Glomerular visceral epithelial cell (primary cell): ENCODE results near the gene MIA.
"Not testable (repeated sequence)": the region's sequence is repeated elsewhere in the genome, so short reads cannot be mapped to it uniquely, and the experiment has no call there.

ENCODE experiments used
- DNase-seq: peaks from one replicate; pipeline ENCODE4 v3.0.0-alpha.2; 2016; ENCODE audit errors: extremely low spot score

MIA gene

GRCh38 chr19:40774916-40775631, at the start of gene MIA:
TSS of gene MIA (plus strand) at chr19:40775521. CDS start at chr19:40775543, 22 bp downstream.
- no peak for DNase-seq

- DNase-seq: no peak
Observed at GRCh38 chr19:40726279-40726678, 49.0 kb upstream of the MIA start.

- DNase-seq: not testable (repeated sequence)
Observed at GRCh38 chr19:40730065-40730464, 45.3 kb upstream of the MIA start.

- DNase-seq: not testable (repeated sequence)
Observed at GRCh38 chr19:40732304-40732703, 43.0 kb upstream of the MIA start.

DNA sequence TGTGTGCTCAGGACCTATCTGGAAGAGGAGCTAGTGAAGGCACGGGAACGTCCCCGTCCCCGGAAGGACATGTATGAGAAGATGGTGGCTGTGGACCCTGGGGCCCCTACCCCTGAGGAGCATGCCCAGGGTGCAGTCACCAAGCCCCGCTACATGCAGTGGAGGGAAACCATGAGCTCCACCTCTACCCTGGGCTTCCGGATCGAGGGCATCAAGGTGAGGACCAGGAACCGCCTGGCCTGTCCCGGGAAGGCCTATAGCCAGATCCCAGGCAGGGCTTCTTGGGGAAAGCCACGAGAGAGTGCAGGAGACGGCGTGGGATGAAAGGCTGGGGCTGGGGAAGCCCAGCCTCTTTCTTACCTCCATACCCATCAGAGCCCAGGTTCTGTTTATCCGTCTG, 42.2 kb upstream of the MIA start:
- DNase-seq: no peak

- DNase-seq: no peak
Observed at GRCh38 chr19:40735013-40735771, 40.1 kb upstream of the MIA start.

- no peak for DNase-seq
Observed at GRCh38 chr19:40736661-40737060, 38.7 kb upstream of the MIA start.

DNA sequence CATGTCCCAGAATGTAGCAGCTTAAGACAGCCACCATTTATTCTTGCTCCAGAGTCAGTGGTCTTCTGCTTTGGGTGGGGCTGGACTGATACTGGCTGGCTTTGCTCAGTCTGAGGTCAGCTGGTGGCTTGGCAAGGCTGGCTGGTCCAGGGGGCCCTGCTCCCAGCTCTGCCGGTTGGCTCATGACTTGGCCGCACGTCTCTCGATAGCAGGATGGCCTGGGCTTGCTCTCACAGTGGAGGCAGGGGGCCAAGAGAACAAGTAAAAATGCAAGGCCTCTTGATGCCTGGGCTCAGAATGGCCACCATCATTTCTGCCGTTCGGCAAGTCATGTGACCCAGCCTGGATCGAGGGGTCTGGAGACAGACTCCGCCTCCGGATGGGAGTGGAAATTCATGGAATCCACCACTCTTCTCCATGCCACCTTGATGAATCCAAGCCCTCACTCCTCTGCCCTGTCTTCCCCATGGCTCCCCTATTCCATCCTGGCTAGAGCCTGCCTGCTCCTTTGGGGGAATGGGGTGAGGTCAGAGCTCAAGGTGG, 38.1 kb upstream of the MIA start:
- no peak for DNase-seq

DNA sequence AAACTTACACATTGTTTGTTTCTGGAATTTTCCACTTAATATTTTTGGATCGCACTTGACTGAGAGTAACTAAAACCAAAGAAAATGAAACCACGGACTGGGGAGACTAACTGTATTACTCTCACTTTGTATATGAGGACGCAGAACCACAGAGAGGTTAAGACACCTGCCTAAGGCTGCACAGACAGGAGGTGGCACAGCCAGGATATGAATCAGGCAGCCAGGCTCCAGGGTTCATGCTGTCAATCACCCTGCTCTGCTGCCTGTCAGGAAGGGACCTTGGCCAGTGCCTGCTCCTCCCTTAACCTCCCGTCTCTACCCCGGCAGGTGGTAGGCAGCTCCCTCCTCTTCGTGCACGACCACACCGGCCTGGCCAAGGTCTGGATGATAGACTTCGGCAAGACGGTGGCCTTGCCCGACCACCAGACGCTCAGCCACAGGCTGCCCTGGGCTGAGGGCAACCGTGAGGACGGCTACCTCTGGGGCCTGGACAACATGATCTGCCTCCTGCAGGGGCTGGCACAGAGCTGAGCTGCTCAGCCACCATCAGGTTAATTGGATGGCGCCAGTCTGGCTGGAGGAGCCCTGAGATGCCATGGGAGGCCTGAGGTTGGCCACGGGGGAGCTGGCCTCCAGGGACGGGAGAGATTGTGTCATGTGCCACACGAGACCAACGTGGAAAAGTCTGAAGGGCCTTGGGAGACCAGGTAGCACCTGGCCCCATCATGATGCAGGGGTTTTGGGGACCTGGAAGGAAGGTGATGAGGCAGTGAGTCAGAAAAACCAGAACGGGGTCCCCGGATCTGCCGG, 36.1 kb upstream of the MIA start:
- DNase-seq: no peak

GRCh38 chr19:40739871-40740703, 35.2 kb upstream of the MIA start:
- no peak for DNase-seq

GRCh38 chr19:40740747-40741146, 34.6 kb upstream of the MIA start:
- no peak for DNase-seq

GRCh38 chr19:40741527-40742390, 33.6 kb upstream of the MIA start:
- no peak for DNase-seq

DNA sequence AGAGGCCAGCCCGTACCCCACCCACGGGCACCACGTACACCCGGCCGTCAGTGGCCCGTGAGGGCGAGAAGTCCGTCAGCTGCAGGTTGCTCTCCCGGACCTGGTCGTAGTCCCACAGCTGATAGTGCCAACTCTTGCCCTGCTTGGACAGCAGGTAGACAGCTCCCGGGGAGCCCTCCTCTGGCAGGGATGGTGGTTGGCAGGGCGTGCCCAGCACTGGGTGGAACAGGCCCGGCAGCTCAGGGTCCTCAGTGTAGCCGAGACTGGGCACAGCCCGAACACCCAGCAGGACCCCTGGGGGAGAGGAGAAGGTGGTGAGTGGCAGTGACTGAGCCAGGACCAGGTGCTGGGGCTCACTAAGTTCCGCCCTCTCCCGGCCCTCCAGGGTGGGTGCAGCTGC, 32.8 kb upstream of the MIA start:
- no peak for DNase-seq

DNA sequence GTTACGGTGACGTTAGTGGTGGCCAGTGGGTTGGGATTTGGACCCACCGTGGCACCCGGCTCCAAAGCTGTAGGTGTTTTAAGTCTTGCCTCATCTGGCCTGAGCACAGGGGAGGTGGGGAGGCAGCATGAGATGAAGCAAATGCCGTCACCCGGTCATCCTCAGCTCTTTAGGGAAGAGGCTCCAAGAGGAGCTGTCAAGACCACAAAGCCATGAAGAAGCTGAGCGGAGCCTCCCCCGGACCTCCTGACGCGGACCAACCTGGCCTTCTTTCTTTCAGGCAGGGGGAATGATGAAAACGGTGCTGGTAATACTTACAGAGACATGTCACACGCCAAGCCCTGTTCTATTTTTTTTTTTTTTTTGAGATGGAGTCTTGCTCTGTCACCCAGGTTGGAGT, 32.4 kb upstream of the MIA start:
- DNase-seq: no peak

DNA sequence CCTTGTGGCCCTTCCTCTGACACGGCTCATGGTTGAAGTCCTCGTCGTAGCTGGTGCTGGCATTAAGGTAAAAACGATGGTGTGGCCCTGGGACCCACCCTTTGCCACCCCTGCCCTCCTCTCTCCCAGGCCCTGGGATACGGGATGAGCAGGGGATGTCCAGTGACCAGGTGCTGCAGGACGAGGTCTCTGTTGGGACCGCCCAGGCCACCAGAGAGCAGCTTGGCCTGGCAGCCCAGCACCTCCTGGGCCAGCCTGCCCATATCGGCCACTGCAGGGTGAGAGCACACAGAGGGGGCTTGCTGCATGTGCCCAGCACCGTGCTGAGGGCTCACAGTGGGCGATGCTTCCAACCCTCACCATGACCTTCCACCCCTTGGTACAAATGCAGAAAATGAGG, 31.4 kb upstream of the MIA start:
- DNase-seq: no peak

DNA sequence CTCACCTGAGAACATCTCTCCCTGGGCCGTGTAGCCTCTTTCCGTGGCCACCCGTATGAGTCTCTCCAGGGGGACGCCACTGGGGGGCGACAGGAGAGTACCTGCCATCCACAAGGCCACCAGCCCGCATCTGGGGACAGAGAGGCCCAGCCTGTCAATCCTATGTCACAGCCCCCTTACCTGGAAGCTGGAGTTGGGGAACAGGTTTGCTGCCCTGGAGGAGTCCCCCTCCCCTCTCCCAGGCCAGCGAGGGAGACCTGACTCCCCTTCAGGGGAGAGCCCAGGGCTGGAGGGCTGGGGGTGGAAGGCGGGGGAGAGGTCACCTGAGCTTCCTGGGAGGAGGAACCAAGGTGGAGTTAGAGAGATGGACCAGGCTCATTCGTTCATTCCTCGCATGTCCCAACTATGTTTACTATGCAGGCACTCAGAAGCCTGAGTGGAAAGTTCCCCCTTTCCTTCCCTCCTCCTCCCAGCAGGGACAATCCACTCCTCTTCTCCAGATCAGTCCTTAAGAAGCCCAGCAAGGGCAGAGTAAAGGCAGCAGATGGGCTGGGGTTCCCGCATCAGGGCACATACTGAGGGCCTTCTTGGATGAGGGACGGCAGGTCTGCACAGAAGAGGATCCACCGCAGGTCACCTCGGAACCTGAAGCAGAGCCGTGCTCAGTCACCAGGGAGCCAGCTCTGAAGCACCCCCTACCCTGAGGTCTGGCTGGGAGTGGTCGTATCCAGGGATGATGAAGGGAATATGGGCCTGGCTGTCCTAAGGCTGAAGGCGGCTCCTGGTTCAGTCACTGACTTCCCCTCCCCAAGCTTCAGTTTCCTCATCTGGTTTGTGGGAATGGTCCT, 30.5 kb upstream of the MIA start:
- no peak for DNase-seq

GRCh38 chr19:40745402-40745780, 29.9 kb upstream of the MIA start:
- DNase-seq: peak; percentile 70

DNA sequence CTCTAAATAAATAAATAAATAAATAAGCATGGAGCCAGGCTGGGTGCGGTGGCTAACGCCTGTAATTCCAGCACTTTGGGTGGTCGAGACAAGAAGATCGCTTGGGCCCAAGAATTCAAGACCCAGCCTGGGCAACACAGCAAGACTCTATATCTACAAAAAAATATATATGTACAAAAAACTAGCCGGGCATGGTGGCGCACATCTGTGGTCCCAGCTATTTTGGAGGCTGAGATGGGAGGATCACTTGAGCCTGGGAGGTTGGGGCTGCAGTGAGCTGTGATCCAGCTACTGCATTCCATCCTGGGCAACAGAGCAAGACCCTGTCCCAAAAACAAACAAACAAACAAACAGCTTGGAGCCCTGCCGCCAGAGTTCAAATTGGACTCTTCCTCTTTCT, 27.8 kb upstream of the MIA start:
- no peak for DNase-seq

DNA sequence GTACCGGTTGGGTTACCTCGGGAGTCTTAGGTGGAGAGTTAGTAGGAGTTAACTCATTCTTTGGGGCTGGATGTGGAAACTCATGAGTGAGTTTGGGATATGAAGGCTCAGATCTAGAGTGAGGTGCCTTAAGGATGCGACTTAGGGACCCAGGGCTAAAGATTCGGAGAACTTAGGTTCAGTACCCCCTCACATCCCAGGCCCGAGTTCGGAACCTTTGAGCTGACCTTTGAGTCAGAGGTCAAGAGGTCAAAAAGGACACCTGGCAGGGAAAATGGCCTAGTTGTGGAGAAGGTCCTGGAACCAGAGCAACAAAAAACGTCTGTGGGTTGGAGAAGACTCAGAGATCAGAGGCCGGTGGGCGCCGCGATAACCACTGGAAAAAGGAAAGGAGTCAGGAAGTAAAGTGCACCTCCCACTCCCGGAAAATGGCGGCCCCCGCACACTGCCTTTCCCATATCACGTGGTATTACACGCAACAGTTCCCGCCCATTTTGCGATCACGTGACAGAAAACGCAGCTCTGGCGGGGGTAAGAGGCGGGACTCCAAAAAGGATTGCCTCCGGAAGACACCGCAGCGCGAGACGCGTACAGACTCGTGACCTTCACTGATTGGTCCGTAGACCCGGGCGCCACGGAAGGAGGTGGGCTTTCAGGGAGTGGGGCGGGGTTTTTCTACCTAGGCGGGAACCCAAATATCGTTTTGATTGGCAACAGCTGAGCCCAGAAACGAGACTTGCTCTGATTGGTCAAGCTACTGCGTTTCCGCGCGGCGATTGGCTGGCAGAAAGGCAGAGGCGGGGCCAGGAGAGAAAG, 25.1 kb upstream of the MIA start, which contains the start of gene ACTMAP:
Gene ACTMAP (minus strand): TSS at position 420 of the 816 bp plus-strand sequence. CDS start 674 bp downstream, outside the sequence.
- DNase-seq: peak; percentile 100
